HG03432 (cell line): ENCODE measurements around the gene TPP2.

Source experiments
- ATAC-seq: cut with Tn5 transposase; IDR thresholded peaks from one replicate; pipeline ENCODE4 v1.9.1; 2021; ENCODE audit warnings: mild to moderate bottlenecking, moderate library complexity; ENCODE audit not compliant: unreplicated experiment

TPP2 gene

DNA sequence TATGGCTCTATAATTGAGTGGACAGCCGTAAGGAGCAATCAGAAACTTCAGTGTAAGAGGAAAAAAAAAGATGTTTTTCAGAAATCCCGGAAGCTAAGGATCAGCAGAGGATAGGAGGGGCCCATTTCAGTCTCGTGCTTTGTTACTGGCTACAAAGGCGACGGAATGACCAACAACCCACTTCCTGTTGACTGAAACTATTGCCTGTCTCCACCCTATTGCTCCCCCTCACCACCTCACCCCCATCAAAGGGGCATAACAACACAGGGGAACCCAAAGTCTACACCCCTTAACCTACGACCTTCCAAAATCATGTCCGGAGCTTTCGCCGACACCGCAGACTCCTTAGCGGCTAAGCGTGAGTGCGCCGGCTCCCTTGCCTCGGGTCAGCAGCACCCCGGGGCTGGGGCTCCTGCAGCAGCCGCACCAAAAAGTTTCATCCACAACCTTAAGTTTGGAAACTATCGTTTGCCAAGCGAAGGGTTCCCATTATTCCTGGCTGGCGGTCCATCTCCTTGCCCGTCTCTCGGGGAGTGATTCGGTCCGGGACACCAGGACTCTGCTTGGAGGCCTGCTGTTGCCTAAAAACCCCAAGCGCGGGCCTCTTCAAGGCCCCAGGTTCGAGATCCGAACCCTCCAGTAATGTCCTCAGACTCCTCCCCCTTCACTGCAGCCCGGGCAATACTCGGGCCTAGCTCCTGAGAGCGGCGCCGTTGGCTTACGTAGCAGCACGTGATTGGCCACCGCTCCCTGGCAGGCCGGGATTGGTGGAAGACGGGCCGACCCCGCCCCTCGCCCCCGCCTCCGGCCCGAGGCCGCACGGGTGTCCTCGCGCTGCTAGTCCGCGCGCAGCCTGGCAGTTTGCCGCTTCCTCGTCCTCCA is at the start of gene TPP2:
TSS of gene TPP2 (plus strand) at position 840 of the 882 bp plus-strand sequence. CDS start 53 bp downstream, outside the sequence.
- ATAC-seq, result peak; percentile 79

- no peak for ATAC-seq
Measured at GRCh38 chr13:102548811-102549210, 48.0 kb upstream of the TPP2 start.

GRCh38 chr13:102550507-102550906 is 46.3 kb upstream of the TPP2 start:
- no peak for ATAC-seq

DNA sequence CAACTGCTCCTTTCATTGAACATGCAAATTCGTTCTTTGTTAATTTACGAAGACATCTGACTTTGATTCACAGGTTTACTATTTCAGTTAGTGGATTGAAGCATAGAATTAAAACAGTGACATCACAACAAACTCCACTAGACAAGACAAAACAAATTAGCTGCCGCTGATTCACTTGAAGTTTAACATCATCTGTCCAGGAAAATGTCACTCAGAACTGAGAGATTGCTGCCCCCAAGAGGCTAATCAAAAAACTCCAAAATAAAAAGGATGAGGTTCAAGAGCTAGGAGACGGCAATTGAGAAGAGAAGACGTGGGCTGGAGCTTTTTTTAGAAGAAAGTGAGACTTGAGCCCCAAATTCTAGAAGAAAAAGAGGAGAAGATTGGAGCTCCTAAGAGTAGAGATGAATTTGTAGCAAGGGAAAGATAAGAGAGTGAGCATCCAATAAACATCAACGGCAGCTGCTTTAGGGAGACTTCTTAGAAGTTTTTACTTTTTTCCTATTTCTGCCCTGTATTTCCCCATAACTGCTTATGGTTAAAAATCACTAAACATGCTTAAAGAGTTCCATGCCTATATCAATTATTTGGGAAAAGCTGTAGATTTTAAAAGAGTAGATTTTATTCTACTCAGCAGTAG is 40.8 kb upstream of the TPP2 start:
- peak; percentile 84 for ATAC-seq

DNA sequence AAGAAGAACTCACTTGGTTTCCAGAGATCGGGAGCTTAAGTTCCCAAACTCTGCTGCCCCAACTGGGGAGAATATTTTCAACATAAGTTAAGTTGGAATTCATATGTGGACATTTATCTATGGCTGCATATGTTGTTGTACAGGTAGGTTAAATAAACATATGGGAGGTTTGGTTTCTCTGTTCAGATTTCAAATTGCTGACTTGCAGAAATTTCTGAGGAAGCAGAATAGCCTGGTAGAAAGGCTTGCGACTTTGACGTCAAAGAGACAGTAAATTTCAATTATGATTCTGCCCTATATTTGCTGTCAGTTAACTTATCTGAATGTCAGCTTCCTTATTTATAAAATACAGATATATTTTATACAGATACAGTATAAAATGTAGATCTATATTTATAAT is 40.0 kb upstream of the TPP2 start:
- no peak for ATAC-seq

GRCh38 chr13:102558029-102558428 is 38.8 kb upstream of the TPP2 start:
- ATAC-seq, result no peak

DNA sequence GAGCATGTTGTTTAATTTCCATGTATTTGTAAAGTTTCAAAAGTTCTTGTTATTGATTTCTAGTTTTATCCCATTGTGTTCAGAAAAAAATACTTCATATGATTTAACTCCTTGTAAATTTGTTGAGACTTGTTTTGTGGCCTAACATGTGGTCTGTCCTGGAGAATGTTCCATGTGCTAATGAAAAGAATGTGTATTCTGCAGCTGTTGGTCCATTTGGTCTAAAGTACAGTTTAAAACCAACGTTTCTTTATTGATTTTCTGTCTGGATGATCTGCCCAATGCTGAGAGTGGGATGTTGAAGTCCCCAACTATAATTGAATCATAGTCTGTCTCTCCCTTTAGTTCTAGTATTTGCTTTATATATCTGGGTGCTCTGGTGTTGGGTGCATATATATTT is 34.9 kb upstream of the TPP2 start:
- no peak for ATAC-seq

GRCh38 chr13:102563267-102563666 is 33.5 kb upstream of the TPP2 start:
- no peak for ATAC-seq

- no peak for ATAC-seq
Measured at GRCh38 chr13:102564564-102564963, 32.2 kb upstream of the TPP2 start.

GRCh38 chr13:102566513-102566912 is 30.3 kb upstream of the TPP2 start:
- no peak for ATAC-seq

- ATAC-seq, result no peak
Measured at GRCh38 chr13:102567857-102568256, 28.9 kb upstream of the TPP2 start.

DNA sequence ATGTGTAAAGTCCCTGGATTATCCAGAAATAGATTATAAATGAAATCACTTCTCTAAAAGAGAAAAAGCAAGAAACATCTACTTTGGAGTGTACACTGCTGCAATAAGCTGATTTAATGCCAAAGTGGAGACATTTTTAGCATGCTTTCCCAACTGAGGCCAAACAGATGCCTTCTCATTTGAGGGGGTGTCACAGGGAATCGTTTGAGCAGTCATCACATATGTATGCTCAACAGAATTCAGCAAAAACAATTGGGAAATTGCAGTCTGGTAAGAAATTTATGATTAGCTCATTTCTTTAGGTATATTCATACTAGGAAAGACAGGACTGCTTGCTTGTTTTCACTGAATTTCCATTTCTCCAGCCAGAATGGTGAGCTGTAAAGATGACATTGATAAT is 27.3 kb upstream of the TPP2 start:
- no peak for ATAC-seq

DNA sequence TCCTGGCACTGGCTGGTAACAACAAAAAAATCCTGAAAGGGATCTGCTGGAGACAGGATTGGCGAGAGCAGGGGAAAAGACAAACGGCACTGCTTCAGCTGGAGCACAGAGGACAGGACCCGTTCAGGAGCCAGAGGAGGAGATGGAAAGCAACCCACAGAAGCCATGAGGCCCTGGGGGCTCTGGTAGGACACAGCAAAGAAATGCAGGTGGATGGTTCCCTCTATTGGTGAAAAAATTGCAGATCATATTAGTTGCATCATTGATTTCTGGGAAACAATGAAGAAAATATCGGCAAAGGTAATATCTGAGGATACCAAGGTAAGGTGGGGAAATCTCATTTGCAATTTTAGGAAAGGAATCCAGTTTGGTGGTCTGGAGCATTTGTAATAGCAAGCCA is 25.7 kb upstream of the TPP2 start:
- ATAC-seq, result no peak

DNA sequence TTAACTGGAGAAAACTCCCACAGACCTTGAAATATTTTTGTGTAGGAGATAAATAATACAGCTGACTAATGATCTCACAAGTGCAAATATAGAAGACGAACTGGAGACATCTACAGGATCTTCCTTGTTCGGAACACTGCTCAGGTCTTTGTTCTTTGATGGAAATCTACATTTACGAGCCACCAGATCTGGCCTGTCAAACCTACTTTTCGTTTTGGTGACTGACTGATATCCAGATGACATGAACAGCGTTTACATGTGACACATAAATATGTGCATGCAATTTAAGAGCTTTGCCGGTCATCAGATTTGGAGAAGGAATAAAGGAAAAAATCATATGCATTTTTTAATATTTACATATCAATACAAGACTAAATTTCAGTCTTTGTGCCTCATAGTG is 24.5 kb upstream of the TPP2 start:
- no peak for ATAC-seq

DNA sequence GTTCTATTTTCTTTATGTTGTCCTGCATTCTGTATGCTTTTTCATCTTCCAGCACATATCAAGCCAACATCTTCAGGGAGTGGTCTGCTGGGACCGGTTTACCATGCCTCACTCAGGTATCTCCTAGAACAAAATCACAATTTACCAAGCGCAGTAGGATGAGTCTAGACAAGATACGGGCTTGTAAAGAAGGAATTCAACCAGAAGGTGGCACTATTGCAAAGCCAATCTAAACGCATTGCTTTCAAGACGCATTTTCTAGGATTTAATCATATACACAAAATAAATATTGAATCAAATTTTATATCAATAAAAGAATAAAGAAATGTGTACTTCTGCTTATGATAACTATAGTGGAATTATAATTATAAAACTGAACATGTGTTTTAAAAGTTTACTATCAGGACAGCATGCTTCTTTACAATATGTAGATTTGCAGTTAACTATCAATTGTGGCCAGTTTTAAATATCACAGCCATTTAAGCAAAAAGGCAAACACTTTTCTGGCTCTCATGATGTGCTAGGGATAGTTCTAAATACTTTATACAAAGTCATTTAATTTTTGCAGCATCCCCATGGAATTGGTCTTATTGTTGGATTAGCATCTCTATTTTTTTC is 16.1 kb upstream of the TPP2 start:
- peak; percentile 74 for ATAC-seq

GRCh38 chr13:102582256-102582655 is 14.5 kb upstream of the TPP2 start:
- ATAC-seq, result no peak

DNA sequence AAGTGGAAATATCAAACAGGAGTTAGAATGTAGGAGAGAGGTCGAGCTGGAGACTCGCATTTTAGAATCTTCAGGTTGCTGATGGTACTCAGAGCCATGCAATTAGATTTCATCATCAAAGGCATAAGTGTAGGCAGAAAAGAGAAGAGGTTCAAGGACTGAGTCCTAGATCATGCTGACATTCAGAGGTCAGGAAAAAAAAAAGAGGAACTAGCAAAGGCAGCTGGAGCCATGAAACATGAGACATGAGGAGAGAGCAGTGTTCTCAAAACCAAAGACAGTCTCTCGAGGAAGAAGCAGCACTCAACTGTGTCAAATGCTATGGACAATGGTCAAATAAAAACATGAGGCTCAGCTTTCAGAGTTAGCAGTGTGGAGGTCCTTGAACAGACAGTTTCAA is 12.4 kb upstream of the TPP2 start:
- ATAC-seq, result peak; percentile 73

- ATAC-seq, result no peak
Measured at GRCh38 chr13:102586615-102587014, 10.2 kb upstream of the TPP2 start.

- ATAC-seq, result no peak
Measured at GRCh38 chr13:102587916-102588315, 8.9 kb upstream of the TPP2 start.

DNA sequence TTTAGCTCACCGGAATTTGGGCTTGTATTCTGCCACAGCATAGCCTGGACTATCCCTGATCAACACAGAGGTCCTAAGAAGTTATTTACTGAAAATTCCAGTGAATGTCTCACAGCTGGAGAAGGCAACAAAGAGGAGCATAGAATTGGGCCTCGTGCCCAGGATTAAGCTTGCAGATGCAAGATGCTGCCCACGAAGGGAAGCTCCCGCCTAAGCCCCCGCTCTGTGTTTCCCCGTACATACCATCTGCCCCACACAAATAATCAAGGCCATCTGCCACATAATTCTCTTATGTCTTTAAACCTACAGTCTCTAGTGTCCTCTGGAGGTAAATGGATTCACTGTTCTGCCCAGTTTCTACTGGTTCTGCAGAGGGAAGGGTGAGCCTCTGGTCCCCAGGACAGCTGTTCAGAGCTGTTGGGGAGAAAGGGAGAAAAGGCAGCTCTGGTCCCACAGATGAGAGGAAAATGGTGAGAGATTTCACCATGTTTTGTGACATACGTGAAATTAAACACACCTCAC is 7.4 kb upstream of the TPP2 start:
- no peak for ATAC-seq

GRCh38 chr13:102591988-102592781 is 4.6 kb upstream of the TPP2 start:
- ATAC-seq, result peak; percentile 47
